RKO (cell line): ENCODE results near the gene NELL1.
"Not testable (repeated sequence)": the region's sequence is repeated elsewhere in the genome, so short reads cannot be mapped to it uniquely, and the experiment has no call there.

Experiments
- DNase-seq: peaks from one replicate; pipeline ENCODE4 v3.0.0-alpha.2; 2016; ENCODE audit warnings: low spot score

Gene NELL1

DNA sequence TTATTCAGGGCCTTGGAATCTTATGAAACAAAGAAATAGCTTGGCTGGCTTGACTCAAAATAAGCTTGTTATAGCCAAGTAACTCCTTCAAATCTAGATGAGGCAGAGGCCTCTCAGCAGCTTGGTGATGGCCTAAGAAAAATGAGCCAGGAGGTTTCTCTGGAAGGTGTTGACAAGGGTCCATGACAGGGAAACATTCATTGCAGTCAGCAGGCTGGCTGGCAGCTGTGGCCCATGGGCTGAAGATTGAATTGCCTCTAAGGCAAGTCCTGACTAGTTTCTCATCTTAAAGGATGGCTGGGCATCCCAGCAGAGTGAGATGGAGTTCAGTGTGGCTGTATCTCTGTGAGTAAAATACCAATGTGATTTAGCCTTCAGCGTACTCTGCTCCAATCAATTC is 441.0 kb downstream of the NELL1 start:
- DNase-seq = no peak

DNA sequence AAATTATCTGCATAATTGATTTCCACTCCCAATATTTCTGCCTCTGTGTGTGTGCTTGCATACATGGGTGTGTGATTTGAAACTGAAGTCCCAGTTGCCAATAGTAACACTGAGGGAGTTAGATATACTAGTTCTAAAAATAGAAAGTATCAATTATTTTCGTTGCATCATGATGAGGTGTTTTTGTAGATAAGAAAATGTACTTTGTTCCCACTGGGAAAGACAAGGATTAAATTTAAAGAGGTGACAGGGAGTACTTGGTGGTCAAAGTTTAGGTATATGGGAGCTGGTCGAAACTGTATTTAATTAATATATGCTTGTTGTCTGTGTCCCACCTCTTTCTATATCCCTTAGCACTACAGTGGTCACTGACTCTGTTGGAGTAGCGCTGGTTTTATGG is 444.5 kb downstream of the NELL1 start:
- DNase-seq = no peak

DNA sequence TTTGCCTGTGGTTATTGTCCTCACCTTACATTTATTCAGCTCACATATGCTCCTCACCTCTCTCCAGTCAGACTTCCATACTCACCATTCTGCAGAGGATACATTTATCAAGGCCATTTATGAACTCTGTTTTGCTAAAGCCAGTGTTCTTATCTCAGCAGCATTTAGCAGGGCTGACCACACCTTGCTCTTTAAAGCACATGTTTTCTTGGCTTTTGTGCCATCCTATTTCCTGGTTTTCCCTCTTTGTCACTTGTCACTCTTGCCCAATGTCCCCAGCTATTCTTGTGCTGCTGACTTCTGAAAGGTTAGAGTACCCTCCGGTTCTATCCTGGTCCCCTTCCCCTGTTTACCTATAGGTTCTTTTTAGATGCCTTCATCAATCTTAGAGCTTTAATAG is 446.6 kb downstream of the NELL1 start:
- DNase-seq = no peak

DNA sequence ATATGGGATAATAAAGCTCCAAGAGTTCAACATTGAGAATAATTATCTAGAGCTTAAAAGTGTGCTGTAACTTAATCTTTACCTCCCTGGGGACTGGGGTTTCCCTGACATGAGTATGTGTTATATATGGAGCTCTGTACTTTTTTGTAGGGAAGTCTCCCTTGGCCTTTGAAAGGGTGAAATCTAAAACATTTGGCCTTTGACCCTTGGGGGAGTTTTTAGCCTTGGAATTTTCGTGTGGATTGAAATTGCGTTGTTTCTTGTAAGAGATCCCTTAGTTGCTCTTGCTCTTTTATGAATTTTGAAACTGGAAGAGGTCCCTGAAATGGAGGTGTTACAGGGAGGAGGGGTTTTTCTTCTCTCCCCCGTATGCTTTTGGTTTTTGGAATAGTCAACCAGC is 450.0 kb downstream of the NELL1 start:
- DNase-seq = no peak

DNA sequence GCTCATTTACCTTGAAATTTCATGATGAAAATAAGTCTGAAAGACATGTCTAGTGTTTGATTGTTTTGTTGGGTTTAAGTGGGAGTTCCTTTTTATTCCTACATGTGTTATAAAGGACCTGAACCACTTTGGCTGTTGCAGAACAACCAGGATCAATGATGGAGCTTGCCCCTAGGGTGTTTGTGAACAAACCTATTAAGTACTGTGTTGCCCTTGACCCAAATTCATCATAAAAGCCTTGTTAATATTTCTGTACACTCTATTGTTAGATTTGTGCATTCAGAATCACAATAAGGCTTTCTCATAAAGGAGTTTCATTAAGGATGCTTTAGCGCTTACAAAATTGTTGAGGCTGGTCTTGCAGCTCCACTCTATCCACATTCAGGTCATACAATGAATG is 452.6 kb downstream of the NELL1 start:
- no peak for DNase-seq

DNA sequence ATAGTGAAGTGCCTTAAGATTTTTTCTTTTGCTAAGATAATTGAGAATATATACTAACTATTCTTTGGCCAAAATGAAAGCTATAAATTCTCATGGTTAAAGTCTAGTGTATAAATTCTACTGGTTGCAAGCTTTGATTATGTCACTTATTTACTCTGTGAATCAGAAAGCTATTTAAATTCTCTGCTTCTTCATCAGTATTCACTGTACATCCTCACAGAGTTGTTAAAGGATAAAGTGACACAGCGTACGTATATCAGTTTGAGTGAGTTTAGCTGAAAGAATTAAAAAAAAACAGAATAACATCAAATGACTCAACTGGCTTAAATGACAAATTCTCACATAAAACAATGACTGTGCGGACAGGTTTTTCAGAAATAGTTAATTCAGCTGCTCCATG is 453.1 kb downstream of the NELL1 start:
- no peak for DNase-seq

DNA sequence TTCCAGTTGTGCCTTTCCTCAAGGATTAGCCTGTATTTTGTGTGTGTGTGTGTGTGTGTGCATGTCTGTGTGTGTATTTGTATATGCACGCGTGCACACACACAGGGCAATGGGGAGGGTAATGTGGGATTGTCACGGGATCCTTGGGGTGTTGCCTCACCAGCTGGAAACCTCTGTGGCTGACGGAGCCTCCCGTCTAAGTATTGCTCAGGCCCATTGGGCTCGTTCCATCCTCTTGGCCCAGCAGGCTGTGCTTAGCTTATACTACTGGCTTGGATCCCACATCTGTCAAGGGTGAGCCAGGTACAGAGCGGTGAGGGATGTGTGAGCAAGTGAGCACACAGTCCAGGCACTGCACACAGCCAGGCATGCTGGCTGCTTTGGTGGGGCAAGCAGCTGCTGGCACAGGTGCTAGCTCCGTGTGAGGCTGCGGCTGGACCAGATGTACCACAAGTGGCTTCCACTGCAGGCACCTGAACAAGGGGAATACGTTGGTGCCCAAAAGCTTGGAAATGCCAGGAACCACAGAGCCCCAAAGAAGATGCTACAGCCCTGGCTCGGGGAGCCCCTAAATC is 462.8 kb downstream of the NELL1 start:
- no peak for DNase-seq

DNA sequence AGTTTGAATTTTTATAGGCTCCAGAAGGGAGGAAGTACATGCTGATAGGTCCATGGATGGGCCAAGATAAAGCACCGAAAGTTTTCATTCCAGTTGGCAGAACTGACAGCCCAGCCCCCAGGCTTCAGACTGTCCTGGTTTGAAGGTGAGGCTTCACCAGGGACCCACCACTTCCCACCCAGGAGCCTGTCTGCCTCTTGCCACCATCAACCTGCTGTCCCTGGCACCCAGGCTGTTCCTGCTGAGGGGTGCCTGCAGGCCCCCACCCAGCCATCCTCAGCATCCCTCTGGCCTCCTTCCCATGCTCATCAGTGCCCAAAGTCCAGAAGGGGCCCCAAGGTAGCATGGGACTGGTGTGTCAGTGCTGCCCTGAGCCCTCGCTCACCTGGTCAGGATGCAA is 463.9 kb downstream of the NELL1 start:
- DNase-seq = no peak

DNA sequence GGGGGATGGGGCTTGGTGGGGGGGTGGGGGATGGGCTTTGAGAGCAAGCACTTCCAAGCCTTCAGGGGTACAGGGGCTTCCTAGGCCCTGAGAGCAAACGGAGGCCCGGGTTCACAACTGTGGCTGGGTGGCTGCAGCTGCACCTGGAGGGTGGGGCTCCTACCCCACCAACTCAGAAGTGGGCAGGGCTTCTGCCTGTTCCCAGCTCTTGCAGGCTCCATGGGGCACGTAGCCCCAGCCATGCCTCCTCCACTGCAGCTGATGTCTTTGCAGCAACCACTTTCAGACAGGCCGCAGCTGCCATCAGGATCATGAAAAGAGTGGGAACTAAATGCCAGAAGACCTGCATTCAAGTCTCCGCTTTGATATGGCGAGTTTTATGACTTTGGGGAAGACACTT is 464.3 kb downstream of the NELL1 start:
- no peak for DNase-seq

DNA sequence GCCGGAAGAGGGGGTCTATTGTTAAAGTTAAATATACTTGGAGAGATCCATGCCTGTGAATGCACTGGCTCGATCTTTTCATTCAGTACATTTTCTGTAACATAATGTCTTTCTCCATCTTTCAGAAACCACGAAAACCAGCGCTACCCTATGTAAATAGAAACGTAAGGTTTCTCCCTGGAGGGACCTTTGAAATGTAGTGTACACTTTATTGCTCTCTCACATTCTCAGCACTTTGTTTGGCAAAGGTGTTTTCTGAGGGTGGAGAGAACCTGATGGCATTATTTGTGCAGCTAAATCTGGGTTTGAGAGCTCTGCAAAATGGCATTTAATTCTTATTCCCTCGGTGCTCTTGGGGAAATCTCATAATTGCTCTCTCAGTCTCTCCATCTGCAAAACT is 468.4 kb downstream of the NELL1 start:
- DNase-seq = no peak

DNA sequence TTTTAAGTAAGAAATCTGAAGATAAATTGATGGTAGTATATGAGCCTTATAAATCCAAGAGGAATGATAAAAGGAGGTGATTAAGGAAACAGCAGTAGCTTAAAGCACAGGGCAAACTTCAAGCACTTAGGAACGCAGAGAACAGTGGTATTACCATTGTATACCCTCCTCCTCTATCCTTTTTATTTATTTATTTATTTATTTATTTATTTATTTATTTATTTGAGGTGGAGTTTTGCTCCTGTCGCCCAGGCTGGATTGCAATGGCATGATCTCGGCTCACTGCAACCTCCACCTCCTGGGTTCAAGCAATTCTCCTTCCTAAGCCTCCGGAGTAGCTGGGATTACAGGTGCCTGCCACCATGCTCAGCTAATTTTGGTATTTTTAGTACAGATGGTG is 472.2 kb downstream of the NELL1 start:
- not testable (repeated sequence) for DNase-seq

DNA sequence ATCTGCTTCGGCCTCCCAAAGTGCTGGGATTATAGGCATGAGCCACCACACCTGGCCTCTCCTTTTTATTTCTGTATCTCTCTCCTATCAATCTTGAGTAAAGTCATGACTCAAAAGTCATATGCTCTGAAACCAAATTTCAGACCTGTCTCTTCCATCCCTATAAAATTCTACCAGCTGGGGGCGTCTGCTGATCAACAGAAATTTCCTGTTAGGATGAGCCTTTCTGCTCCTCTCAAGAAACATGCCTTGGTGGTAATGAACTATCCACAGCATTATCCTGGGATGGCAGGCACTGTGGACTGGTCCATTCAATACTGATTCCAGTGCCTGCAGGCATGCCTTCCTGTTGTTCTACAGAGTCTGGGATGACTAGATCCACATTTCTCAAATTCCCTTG is 472.6 kb downstream of the NELL1 start:
- peak; percentile 3 for DNase-seq

DNA sequence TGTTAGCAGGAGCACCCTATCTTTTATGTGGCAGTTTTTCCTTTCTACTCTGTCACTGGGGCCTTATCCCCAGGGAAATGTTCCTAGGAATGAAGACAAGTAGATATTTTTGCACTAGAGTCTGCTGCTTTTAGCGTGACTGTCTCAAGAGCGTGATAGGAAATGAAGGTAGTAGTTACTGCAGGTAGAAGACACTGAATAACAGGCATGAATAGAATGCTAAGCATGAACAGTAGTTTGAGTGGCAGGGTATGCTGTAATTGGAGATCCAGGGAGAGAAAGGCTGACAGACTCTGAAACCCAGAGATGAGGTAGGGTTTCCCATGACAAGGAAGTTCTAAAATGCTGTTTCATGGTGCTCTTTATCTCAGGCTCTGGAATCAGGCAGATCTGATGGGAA is 475.1 kb downstream of the NELL1 start:
- no peak for DNase-seq

DNA sequence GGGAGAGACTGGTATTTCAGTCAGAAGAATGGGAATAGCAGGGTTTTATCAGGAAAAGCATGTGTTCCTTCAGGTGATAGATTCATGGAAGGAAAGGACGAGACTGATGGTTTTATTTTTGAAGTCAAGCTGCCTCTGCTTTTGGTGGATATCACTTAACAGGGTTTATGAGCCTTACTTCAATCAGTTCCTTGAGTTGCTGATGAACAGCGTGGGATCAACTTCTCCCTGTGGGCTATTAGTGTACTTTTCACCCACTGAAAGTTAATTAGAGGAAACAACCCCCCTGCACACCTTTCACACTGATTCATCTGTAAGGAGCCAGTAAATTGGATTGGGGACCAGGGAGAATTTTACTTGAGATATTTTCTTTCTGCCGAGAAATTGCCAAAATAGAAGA is 479.0 kb downstream of the NELL1 start:
- no peak for DNase-seq

DNA sequence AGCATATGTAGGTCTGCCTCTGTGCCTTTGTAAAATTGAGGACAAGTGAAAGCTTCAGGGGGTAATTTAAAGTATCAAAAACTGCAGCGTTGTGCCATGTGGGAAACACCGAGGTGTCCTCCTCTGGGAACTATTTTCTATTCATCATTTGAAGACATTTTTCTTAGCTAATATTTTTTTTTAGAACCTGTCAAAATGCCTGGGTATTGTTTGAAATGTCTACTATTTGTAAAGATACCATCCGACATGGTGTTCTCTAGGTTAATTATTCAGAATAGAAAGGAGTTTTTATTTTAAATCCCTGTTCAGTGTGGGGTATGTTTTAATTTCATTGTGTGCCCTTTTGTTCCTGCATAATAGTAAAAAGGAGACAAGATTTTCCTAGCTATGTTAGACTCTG is 490.8 kb downstream of the NELL1 start:
- no peak for DNase-seq

DNA sequence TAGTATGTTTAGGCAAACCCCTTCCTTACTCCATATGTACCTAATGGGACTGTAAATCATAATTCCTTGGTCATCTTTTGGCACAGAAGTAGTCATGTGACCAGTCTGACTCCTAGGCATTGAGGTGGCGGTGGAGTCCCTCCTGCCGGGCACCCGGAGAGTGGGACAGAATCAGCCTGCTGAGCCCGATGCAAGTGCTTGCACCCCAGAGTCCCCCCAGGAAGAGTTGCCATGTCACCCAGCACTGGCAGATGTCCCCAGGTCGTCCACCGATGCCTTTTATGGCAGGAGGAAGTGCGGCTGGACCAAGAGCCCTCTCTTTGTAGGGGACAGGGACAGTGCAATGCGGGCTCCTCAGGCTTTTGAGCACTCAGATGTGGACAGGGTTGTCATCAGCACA is 500.3 kb downstream of the NELL1 start:
- DNase-seq = no peak

DNA sequence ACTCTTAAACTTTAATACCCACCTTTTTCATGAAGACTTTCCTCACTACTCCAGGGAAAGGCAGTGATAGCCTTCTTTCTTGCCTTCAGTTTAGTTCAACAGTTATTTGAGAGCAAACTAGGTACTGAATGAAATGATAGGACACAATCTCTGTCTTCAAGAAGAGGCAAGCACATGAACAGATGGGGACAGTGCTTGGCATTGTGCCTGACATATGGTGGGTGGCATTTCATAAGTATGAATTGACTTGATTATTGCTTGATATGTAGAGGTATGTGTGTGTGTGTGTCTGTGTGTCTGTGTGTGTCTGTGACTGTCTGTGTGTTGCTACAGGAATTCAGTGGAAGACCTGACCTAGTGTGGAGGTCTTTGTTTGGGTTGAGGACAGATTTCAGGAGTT is 504.1 kb downstream of the NELL1 start:
- no peak for DNase-seq

DNA sequence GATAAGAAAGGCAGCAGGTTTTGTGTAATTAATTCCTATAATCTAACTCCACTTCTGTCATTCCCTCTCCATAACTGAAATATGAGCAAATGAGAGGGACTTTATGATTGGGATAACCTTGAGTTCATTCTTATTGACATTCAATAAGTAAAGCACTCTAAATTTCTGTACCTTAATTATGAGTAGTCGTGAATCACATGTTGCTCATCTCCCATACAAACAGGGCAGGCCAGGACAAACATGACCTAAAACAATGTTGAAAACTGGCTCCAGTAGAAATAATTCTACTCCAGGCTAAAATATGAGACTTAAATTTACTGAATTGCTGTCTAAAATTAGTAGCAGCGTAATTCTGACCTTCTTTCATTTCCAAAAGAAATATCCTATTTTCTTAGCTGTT is 505.4 kb downstream of the NELL1 start:
- DNase-seq = no peak

DNA sequence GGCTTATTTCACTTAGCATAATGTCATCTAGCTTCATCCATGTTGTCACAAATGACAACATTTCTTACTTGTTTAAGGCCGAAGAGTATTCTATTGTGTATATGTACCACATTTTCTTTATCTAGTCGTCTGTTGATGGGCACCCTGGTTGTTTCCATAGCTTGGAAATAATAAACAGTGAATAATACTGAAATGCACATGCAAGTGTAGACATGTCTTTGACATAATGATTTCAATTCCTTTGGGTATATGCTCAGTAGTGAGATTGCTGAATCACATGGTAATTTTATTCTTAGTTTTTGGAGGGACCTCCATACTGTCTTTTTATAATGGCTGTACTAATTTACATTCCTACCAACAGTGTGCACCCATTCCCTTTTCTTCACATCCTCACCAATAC is 508.0 kb downstream of the NELL1 start:
- no peak for DNase-seq

DNA sequence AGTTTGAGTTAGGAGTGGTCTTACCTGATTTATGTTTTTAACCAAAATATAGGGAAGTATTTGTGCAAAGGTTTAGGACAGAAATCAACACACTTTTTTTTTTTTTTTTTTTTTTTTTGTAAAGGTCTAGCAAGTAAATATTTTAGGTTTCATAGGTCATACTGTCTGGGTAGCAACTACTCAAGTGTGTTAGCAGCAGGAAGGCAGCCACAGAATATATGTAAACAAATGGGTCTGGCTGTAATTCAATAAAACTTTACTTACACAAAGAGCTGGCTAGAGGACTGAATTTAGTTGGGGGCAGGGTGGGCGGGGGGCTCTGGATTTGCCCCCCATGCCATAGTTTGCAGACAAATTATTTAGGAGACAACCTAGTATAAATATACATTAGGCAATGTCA is 510.4 kb downstream of the NELL1 start:
- no peak for DNase-seq

DNA sequence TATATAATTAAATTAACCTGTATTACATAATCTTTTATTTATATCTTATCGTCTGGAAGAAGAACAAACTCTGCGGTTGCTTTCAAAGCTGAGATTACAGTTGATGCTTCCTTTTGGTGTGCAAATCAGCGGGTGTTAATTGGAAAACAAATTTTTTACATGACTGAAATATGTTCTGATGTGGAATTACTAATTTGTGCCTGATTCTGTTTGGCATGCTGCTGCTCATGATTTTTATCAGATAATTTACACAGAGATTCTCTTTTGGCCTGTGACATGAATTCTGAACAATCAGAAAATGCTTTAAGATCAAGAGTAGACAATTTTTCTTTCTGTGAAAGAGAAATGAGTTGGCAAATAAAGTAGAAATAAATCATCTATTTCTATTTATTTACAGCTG is 510.8 kb downstream of the NELL1 start:
- DNase-seq = no peak

DNA sequence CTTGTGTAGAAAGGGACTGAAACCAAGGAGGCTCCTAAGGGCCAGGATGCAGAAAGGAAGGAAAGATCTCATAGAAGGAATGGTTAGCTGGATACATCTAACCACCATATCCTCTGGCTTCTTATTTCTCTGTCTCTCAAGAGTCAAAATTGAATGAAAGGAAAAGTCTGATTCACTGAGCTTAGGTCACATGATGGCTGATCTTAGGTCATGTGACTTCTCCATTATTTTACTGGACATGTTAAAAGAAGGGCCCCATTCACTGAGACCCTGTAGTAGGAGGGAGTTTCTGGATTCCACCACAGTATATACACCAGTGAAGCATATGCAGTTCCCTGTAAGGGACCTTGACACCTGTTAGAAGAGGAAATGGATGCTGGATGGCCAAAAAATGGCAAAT is 516.6 kb downstream of the NELL1 start:
- DNase-seq = no peak

DNA sequence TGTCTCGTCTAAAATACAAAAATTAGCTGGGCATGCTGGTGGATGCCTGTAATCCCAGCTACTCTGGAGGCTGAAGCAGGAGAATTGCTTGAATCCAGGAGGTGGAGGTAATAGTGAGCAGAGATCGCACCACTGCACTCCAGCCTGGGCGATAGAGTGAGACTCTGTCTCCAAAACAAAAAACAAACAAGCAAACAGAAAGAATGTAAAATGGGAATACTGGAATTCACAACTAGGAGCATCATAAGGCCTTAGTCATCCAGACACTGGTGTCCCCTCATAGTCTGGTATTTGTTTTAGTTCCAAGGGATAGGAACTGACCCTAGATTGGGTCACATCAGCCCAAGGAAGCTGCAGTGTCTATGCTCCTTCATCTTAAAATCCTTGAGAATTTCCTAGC is 520.8 kb downstream of the NELL1 start:
- DNase-seq = no peak

DNA sequence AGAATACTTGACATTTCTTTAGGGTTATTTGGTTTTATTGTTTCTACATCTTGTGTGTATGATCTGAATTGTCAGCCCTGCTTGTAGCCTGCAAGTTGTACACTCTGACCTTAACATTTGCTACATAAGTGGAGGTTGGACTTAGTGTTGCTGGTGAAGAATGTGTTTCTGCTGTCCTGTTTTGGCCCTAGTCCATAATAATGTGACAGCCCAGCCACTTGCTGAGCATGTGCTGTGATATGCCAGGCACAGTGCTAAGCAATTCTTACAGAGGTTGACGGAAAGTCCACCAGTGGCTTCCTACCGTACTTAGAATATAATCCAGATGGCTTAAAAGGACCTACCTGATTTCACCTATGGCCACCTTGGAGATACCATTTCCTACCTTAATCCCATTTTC is 526.6 kb downstream of the NELL1 start:
- DNase-seq = no peak

DNA sequence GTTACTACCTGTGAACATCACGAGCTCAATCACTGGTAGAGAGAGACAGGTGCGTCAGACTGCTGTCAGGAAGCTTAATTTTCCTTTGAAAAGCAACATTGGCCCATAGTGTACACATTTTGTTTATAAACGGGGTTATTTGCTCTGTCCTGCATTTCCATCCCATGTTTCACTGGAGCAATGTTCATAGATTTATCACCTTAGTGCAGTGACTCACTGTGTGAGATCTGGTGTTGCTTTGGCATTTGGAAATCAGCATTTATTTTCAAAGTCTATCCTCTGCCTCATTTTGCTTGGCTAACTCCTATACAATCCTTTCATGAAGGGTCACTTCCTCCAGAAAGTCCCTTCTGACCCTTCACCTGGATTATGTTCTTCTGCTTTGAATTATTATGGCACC is 529.1 kb downstream of the NELL1 start:
- DNase-seq = no peak
